HG03460 (cell line): ENCODE data around the gene TFAP2A.
A peak's percentile ranks its signal among the peaks of the same experiment; 100 is the strongest.

Source experiments
- ATAC-seq: cut with Tn5 transposase; IDR thresholded peaks from one replicate; pipeline ENCODE4 v1.9.1; 2021; ENCODE audit not compliant: unreplicated experiment

The TFAP2A gene

DNA sequence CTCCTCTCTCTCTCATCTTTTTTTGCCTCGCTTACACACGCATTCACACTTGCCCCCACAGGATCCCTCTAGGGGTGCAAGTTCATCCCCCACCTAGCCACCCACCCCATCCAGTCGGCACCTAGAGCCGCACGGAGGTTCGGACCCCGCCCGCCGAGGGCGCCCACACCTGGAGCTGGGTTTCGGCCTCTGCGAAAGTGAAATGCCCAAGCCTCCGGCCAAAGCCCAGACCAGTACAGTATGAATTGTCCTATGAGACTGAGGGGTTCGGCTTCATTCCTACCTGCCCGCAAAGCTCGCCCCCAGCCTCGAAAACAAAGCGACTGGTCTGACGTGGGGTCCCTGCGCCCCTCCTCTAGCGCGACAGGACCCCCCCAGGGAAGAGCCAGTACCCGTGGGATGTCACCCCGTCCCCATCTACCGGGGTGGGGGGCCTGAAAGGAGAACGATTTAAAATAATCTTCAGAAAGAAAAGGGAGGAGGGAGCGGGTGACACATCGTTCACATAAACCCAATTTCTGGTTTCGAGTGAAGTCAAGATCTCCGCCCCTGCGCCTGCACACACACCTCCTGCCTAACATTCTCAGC, 1.5 kb downstream of the TFAP2A start:
- ATAC-seq, result no peak

DNA sequence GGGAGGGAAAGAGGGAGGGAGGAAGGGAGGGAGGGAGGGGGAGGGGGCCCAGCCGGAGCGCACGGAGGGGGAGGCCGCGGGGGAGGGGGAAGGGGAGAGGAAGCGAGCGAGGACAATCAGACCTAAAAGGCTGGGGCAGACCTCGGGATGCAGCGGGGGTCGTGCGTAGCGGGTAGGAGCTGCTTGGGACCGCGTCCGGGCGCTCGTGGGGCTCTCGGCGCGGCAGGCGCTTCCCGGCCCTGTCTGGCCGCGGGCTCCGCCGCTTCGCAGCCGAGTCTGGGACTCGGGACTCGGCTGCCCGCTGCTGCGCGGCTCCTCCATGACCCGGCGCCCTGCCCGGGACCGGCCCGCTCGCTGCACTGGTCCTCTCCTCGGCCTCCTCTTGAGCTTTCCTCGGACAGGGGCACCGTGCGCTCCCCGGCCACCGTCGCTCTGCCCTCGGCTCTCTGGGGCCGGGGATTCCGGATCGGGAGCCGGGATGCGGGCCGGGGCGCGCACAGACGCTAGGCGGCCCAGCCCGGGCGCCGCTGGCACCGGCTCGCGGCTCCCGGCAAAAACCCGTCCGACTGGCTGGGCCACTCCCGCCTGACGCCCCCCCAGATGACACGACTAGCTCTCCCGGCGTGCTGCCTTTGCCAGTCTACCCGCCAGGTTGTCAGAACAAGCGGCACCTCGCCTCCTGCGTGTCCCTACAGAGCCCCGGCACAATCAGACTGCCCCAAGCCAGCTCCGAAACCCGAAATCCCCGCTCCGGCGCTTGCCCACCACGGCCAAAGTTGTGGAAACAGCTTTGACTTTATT, 2.2 kb downstream of the TFAP2A start:
- ATAC-seq, result peak; percentile 28

DNA sequence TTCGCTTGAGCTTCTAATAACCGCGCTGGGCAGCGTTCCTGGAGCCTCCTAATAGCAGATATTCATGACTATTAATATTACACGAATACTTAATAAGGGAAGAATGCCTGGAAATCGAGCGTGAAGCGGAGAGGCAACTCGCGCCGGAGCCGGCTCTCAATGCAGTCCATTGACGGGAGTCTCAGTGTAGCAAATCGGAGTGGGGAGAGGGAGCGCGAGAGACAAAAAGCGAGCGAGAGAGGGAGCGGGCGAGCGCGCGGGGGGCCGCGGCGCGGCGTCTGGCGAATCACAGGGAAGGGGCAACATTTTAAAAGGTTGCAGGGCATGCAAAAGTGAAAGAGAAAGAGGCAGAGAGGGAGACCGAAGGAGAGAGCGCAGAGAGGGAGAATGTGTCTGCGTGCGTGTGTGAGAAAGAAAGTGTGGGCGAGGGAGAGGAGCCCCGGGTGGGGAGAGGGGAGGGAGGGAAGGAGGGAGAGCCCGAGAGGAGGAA, 2.9 kb downstream of the TFAP2A start:
- ATAC-seq, result peak; percentile 43

DNA sequence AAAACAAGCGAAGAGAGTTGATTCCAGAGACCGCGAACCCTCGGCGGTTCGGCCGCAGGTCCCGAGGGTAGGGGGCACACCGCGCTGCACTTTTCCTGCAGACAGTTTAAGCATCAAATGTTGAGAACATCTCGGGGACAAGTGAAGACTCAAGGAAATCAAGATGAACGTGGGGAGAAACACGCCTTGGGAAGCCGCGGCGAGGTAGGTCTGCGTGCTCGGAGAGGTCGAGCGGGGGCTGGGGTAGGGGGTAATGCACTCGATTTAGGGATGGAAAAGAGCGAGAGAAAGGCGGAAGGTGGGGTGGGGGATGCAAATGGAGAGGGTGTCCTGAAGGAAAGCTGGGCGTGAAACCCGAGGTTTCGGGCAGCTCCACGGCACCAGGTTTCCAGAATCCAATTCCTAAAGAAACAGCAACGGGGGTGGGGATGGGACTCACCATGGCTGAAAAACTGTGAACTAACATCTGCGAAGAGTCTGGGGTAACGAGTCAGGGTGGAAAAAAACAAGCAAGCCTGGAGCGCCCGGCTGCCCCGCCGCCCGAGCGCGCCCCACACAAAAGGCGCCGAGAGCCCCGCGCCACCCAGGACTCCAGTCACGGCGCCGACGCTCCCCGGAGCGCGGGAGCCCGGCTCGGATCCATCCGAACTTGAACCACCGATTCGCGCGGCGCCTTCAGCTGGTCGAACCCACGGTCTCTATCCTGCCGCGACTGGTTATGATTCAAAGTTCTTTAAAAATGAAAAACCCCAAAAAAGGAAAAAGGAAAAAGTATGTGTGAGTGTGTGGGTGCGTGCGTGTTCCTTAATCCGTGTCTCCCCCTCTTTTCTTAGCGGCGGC, 3.5 kb downstream of the TFAP2A start:
- ATAC-seq, result no peak

DNA sequence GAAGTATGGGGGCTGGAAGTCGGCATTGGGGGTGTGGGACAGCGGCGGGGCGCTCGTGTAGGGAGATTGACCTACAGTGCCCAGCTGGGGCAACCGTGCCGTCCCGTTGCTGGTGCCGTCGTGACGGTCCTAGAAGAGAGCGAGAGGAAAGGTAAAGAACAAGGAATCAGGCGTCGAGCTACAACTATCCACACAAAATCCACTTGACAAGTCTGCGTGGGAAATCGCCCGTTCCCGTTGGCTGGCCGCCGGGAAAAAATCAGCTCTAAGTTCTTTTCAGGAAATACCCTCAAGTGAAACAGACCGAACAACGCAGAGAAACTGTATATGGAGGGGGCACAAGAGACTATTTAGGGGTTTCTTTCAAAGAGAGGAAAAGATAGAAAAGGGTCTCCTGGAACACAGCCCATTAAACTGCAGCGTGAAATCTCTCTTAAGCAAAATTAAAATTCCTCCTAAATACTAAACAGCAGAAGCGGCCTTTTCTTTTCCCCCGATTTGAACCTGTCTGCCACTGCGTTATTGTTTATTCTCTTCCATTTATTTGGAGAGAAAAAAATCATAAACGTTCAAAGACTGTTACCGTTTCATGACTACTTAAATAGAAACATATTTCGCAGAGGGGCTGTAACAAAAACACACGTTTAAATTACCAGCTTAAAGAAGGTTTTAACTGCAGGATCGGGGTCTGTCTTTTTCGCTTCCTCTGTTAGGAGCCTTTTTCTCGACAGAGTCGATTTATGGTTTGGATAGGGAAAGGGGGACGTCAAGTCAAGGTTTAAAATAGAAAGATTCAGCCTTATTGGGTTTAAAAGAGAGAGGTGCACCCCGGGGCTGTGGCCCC, 4.4 kb downstream of the TFAP2A start:
- ATAC-seq, result no peak

DNA sequence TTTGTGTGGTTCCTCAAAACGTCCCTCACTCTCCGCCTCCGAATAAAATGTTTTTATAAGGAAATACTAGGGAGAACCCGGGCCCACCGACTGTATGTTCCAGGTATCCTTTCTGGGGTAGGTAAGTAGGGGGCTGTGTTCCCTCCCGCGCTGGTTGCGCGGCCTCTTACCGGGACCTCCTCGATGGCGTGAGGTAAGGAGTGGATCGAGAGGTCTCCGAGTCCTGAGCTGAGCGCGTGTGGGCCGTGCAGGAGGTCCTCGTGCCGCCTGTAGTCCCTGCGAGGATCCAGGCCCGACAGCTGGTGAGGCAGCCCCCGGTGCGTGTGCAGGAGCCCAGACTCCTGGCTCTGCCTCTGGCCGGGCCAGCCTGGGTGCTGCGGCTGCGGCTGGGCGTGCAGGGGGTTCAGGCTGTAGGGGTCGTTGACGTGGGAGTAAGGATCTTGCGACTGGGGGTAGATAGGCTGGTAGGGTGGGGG, 5.1 kb downstream of the TFAP2A start:
- no peak for ATAC-seq

DNA sequence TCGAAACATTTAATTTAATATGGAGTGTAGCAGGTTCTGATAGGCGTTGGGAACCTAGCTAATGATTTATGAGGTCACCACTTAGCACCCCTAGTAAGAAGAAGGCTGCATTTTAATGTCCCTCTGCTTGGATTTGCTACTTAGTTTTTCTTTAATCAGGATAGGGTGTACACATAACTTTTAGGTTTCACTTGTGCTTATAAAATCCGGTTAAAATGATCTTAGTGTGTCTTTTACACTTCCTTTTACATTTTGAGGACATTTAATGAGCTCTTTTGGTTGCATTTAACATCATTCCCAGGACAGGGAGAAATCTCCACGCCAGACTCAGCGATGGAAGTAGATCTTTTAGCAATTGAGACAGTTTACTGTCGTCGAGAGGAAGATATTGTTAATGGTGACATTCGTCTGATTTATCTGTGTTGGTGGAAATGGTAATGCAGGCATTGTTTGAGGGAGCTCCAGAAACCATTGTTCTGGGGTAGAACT, 5.6 kb downstream of the TFAP2A start:
- no peak for ATAC-seq

DNA sequence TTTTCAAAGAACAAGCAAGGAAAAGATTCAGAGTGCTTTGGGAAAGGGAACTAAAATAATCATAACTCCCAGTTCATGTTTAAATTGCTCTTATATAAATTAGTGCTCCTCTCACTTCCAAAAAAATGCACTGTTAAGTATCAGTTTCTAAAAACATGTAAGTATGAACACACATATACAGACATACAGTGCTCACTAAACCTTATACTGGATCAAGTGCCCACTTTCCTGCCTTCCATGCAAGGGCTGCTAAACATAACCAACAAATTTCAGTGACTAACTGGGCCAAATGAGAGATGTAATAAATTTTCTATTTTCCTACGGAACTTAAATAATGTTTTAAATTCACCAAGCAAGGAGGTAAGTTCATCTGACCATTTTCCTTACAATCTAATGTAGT, 6.4 kb downstream of the TFAP2A start:
- ATAC-seq, result no peak

DNA sequence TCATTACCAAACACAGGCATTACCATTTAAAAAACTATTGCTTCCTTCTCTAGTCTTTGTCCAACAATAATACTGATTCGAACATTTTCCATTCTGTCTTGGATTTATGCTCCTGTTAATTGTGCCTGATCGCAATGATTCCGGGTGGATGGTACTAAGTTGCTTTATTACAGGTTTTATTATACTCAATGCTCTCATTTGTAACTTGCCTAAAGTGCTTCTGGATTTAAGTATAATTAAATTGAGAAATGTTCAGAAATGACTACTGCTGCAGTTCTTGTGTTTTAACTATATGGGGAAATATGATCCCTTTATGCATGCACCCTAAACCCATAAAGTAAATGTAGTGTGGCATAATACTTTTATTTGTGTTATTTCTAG, 7.2 kb downstream of the TFAP2A start:
- ATAC-seq, result no peak

DNA sequence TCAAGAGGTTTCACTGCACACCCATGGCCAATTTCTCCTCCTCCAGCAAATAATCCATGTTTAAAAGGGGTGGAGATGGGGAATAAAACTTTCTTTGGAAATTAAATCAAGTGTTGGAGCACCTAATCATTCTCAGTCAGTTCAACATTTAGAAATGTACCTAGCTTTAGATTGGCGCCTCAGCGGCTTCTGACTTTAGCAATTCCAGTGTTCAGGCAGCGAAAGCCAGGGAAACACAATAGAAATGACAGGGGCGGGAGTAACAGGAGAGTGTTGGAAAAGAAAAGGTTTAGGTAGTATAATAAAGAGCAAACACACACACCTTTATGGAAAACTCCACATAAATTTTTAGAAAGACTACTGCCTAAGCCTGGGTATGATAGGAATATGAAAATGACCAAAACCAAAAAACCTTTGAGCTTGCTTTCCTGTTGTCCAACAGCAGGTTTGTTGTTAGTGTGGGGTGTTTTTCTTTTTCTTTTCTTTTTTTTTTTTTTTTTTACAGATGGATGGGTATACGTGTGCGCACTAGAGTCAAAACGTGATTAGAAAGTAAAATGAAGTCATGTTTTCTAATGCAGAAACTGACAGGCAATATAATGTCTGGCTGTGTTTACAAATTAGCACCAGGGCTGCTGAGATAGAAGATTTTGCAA, 7.7 kb downstream of the TFAP2A start:
- ATAC-seq, result no peak

DNA sequence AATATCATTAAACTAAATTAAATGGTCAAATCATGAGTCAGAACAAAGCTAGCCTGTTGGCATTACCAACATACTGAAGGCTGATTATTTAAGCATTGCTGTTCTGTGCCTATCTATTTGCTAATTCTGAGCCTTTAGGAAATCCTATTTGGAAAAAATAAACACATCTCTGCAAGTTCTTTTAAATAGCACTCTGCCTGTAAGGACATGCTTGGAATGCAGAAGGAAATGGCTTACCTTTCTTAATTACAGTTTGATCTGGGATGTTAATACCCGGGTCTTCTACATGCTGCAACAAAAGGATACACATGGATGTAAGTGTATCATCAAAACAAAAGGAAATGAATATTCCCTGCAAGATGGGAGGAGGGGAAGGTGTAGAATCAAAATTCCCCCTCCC, 8.3 kb downstream of the TFAP2A start:
- no peak for ATAC-seq

DNA sequence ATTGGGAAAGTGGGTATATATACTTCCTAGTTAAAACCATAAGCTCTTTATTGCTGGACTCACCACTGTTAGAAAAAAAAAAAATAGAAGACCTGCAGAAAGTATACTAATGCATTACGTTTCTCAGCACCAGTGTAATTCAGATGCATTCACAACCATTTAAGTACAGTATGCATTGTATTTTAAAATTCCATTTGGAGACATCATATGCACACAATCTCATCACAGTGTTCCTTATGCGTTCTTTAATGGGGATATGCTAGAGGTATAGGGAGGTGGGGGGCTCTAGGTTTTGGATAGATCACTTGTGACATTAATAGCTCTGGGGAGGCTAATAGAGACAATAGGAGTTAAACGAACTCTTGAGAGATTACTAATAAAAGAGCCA, 9.4 kb downstream of the TFAP2A start:
- ATAC-seq, result no peak

DNA sequence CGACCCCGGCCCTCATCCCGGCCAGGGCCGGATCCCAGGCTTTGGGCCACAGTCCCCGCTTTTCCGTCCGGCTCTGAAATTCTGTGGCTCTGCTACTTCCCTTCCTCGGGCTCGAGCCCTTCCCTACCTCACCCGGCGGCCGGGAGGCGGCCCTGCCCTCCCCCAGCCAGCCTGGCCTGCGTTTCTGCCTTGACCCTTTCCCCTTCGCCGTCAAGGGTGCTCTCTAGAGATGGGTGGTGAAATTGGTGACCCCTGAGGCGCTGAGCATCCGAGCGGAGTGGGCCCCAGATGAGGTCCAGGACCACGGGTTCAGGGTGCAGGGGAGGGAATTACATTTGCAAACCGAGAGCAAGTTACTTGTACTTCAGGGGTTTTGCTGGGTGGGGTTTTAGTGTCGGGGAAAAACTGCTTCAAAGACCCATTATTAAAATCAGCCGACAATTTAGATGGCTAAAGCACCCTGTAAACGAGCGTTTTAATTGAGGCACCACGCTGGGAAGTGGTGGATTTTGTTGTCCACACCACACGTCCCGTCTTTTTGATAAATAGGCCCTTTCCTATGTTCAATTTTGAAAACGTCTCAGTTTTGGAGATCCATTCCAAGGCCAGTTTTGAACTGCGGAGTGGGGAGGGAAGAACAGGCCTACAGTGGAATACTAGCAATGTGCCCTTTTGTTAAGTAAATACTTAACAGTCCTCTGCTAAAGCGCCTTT, 9.9 kb downstream of the TFAP2A start:
- no peak for ATAC-seq

DNA sequence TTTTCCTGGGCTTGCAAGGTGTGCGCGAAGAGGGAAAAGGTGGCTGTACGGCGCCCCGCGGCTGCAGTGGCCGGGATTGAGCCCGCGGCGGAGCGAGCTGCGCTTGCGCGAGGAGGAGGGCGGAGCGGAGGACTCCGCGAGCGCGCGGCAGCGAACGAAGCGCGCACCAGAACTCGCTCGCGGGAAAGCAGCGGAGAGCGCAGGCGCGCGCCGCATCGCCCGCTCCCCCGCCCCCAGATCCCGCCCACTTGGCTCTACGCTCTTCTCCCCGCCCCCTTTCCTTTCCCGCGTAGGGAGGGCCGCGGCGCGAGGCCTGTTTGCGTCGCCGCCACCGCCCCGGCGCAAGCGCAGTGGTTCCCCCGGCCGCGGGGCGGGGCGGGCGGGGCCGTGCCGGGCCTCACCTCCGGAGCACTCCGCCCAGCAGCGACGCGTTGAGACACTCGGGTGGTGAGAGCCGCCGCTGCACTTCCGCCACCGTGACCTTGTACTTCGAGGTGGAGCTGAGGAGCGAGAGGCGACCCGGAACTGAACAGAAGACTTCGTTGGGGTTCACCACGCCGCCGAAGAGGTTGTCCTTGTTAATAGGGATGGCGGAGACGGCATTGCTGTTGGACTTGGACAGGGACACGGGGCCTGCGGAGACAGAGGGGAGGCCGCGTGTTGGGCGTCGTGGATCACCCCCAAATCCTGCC, 10.6 kb downstream of the TFAP2A start:
- ATAC-seq, result peak; percentile 97

DNA sequence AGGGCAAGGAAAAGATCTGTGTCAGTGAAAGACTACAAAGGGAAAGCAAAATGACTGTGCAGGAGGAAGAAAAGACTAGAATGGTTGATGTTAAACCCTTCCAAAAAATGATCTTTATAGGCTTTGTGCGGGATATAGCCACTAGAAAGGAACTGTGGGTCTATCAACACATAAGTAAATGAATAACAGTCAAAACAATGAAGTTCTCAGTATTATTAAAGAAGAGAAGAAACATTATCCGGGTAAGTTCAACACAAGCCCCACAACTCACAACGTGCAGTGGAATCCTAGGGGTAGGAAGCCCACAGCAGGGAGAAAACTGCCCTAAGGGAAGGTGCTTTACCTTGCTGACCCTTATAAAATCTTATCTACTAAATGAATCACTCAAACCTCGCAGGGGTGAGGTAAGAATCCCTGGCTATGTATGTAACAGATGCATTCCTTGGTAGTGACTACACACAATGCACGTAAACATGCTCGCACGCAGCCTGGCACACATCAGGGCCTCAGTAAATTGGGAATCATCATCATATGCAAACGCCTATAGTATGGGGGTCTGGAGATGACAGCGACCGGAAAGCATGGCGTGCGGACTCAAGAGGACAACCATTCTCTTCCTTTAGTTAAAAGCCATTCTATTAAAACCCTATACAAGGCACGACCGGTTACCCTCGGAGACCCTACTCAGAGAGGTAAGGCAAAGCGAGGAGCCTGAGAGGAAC, 11.3 kb downstream of the TFAP2A start:
- ATAC-seq, result peak; percentile 12

DNA sequence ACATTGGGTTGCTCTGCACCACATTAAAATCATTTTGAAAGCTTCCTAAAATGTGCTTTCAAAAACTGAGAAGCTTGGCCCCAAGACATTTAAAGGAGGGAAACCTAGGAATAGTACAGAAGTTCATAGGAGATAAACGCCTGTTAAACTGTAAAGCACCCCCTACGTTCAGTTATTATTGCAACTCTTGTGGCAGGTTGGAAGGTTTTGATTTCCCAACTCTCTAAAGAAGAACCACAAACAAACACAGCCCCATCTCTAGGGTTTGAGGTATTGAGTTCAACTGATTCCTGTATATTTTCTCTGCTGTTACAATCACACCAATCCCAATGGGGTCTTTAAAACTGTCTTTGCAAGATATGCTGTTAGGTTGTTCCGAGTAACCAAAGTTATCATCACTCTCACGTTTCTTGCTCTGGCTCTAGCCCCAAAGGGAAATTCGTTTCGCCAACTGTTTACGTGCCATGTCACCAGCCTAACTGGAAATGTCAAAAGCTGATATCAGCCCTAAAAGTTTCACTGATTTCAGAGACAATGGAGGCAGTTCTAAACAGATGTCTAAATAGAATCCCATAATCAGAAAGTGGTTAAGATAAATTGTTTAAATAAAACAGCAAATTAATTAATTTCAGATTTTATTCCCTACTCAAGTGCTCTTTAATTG, 12.1 kb downstream of the TFAP2A start:
- no peak for ATAC-seq

DNA sequence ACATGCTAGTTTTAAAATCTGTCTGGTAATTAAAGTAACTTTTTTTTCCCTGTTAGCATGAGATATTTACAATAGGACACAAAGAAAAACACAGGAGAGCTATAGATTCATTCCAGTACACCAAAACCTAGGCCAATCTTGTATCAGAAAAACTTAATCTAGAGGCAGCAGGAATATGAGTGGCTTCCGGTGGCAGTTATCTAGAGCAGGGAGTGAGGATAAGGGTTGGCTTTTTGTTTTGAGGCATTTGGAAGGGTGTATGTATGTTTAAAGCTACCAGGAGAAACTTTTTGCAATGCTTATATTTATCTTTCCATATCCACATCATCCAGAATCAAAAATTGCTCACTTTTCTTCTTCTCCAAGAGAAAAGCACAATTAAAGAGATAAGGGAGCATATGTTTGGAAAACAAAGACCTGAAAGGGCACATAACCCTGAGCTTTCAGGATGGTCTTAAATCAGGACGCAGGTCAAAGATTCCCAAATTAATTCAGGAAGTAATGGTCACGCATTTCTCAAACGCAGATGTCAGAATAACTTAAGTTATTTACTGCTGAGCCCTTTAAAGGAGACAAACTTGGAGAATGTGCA, 13.1 kb downstream of the TFAP2A start:
- ATAC-seq, result no peak
